Astrocyte (in vitro differentiated cells and primary cell): Measurements from ENCODE around the gene BLOC1S3.

ENCODE experiments used
- CTCF ChIP-seq: IDR thresholded peaks from 2 replicates; pipeline ENCODE4 v1.5.1; 2011; ENCODE audit warnings: low read depth, mild to moderate bottlenecking, inconsistent platforms, low read length, moderate library complexity; ENCODE audit not compliant: insufficient read depth
- EZH2 ChIP-seq: IDR thresholded peaks from 2 replicates; pipeline ENCODE4 v1.6.1; 2012; ENCODE audit warnings: mild to moderate bottlenecking, low read length, inconsistent platforms; ENCODE audit not compliant: insufficient read depth

GRCh38 chr19:45170146-45171106 lies 8.2 kb upstream of the BLOC1S3 start:
- TF ChIP-seq EZH2: no peak
- TF ChIP-seq CTCF: no peak
